MCF 10A (cell line): ENCODE results near the gene PRKG1. TPM values are rescaled to one million over a fixed set of nuclear protein-coding genes. Genes with fewer than 3 reads are reported as not detected.

Source experiments
- BruUV-seq: library from RNA; stranded (reverse); fragments of 400-500 nt; replicated peaks from 2 replicates; lab custom pipeline; 2021; lab: Mats Ljungman, UMichigan
- CTCF ChIA-PET: fragments of 300-600 bp; sonication (Branson Sonifier 250); formaldehyde crosslinking; extraction: SDS; loops from one replicate; lab custom pipeline; 2021; ENCODE audit warnings: antibody characterized with exemption, inconsistent platforms; lab: Yijun Ruan, JAX
- POLR2A ChIA-PET: fragments of 300-600, 350-650 bp; sonication (Branson Sonifier 250); formaldehyde crosslinking; extraction: SDS; loops from one replicate; lab custom pipeline; 2020; ENCODE audit warnings: antibody characterized with exemption, inconsistent platforms; lab: Yijun Ruan, JAX
- DNase-seq: peaks from one replicate; pipeline ENCODE4 v3.0.0-alpha.2; 2018; ENCODE audit not compliant: unreplicated experiment
- H3K27ac Mint-ChIP-seq: one replicate; pipeline ENCODE4 v1.8.0; 2022; ENCODE audit warnings: mild to moderate bottlenecking, low read depth, mixed read lengths; ENCODE audit not compliant: unreplicated experiment
- H3K27me3 Mint-ChIP-seq: one replicate; pipeline ENCODE4 v1.8.0; 2022; ENCODE audit warnings: mixed read lengths; ENCODE audit not compliant: insufficient read depth, unreplicated experiment
- H3K36me3 Mint-ChIP-seq: one replicate; pipeline ENCODE4 v1.8.0; 2022; ENCODE audit warnings: mild to moderate bottlenecking, moderate library complexity, mixed read lengths; ENCODE audit not compliant: insufficient read depth, unreplicated experiment
- H3K4me1 Mint-ChIP-seq: one replicate; pipeline ENCODE4 v1.8.0; 2022; ENCODE audit warnings: mixed read lengths; ENCODE audit not compliant: insufficient read depth, unreplicated experiment
- H3K4me3 Mint-ChIP-seq: one replicate; pipeline ENCODE4 v1.8.0; 2022; ENCODE audit warnings: mild to moderate bottlenecking, moderate library complexity, mixed read lengths; ENCODE audit not compliant: unreplicated experiment
- H3K9me3 Mint-ChIP-seq: one replicate; pipeline ENCODE4 v1.8.0; 2022; ENCODE audit warnings: mixed read lengths; ENCODE audit not compliant: unreplicated experiment
- intact Hi-C: fragments of 100-400 bp; cut with micrococcal nuclease; formaldehyde crosslinking; loops from 2 replicates; pipeline ENCODE4 v1.14.1; 2022
- total RNA-seq: library from RNA; stranded (reverse); gene quantifications from 2 replicates; pipeline ENCODE4 v1.2.3, GENCODE V29; 2022
- TF ChIP-seq, protein P1 (sequence below): fragments of 200-600 bp; IDR thresholded peaks from one replicate; pipeline ENCODE4 v1.8.0; 2022; ENCODE audit warnings: antibody characterized with exemption, mild to moderate bottlenecking; ENCODE audit not compliant: unreplicated experiment

PRKG1 gene
- total RNA-seq, 1 experiment from 2014 or later: 0.09 TPM

DNA sequence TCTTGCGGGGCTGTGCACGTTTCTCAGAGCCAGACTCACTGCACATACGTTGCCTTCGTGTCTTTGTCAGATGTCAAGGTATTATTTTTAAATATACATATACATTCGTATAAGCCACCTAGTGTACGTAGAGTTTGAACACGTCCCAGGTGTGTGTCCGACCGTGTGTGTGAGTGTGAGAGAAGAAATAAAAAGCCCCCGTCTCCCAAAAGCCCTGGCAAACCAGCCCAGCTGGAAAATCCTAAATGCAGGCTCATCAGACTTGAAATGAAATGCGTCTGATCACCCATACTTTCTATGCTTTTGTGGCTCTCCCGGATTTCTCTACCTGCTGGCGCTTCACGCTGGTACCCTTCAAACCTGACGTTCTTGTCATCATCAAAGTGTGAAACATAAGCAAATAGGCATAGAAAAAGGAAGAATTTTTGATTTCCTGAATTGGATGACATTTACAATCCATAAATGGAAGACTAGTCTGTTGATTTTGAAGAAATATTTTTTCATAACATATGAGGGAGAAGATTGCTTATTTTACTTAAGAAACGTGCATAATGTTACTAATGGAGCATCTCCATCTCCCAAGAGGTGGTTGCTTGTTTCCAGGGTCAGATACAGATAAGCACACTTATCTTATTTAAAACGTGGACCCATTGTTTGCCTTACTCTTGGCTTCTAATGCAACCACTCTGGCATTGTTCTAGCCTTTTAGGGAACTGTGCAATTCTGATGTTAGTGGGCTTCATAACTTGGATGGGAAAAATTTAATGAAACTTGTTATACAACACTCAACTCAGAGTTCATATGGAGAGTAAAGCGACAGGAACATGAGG lies 971 bp downstream of the PRKG1 start:
- no TSS peak for BruUV-seq
- H3K4me1 Mint-ChIP-seq: no peaks in the 10 kb centered on the region
- peaks cover 88% of the 10 kb centered on the region for H3K27me3 Mint-ChIP-seq
- H3K27ac Mint-ChIP-seq: no peak overlapping the region
- POLR2A ChIA-PET: no interaction called here
- no peak for DNase-seq
- peak overlapping the region; percentile 80 for H3K4me3 Mint-ChIP-seq
- H3K36me3 Mint-ChIP-seq: no peaks in the 10 kb centered on the region
- TF ChIP-seq, protein P1, sequence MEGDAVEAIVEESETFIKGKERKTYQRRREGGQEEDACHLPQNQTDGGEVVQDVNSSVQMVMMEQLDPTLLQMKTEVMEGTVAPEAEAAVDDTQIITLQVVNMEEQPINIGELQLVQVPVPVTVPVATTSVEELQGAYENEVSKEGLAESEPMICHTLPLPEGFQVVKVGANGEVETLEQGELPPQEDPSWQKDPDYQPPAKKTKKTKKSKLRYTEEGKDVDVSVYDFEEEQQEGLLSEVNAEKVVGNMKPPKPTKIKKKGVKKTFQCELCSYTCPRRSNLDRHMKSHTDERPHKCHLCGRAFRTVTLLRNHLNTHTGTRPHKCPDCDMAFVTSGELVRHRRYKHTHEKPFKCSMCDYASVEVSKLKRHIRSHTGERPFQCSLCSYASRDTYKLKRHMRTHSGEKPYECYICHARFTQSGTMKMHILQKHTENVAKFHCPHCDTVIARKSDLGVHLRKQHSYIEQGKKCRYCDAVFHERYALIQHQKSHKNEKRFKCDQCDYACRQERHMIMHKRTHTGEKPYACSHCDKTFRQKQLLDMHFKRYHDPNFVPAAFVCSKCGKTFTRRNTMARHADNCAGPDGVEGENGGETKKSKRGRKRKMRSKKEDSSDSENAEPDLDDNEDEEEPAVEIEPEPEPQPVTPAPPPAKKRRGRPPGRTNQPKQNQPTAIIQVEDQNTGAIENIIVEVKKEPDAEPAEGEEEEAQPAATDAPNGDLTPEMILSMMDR: no peak
- CTCF ChIA-PET: interaction anchor here (1.0 to 1.2 kb wide), 2 partner anchors 12 to 42 kb away, joined by 3 to 4 read pairs; no protein-coding TSS in a partner anchor
- no peaks in the 10 kb centered on the region for H3K9me3 Mint-ChIP-seq
- intact Hi-C loops: loop anchor here (10.0 kb wide), 1 partner anchor 100 kb away; no protein-coding TSS in a partner anchor

DNA sequence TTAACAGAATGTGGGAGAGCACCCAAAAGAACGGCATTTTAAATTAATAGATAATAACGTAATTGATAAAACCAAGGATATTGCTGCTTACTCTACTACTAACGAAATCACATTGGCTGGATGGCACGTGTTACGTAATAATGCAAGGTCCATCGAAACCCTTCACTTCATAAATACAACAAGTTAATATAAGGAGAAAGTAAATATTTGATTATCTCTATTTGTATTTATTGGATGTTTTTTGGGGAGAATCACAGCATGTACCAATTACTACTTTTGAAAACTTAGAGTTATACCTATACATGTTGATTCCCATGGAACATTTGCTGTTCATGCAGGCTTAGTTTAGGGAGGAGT lies 1.6 kb downstream of the PRKG1 start:
- DNase-seq: no peak
- H3K4me3 Mint-ChIP-seq: no peak overlapping the region
- H3K4me1 Mint-ChIP-seq: no peaks in the 10 kb centered on the region
- intact Hi-C loops: loop anchor here (10.0 kb wide), 1 partner anchor 99 kb away; no protein-coding TSS in a partner anchor
- no peaks in the 10 kb centered on the region for H3K9me3 Mint-ChIP-seq
- TF ChIP-seq, protein P1: no peak
- no TSS peak for BruUV-seq
- H3K36me3 Mint-ChIP-seq: no peaks in the 10 kb centered on the region
- ChIA-PET CTCF (no interaction called here), POLR2A (interaction anchor here (1.1 kb wide), 1 partner anchor 10 kb away, joined by 3 read pairs; no protein-coding TSS in a partner anchor)
- peaks cover 88% of the 10 kb centered on the region for H3K27me3 Mint-ChIP-seq
- H3K27ac Mint-ChIP-seq: no peak overlapping the region

DNA sequence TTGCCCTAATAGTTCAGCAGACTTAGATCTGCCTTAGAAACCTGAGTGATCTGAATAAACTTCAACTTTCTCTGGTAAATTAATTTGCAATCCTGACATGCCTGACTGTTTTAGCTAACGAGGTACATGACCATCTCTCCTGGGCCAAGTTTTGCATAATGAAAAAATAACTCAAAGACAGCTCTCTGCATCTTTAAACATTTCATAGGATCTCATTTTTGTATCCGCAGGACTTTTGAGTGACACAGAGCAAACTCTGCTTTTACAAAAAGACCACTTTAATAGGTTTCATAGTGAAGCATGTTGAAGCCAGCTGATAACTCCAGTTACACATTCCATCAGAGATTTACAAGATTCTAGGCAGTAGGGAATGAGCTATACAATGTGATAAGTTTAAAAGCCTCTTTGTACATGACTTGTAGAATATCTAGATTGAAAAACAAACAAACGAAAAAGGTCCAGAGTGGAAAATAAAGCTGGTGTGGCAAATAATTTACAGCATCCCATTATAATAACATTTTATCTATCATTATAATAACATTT lies 2.1 kb downstream of the PRKG1 start:
- no peaks in the 10 kb centered on the region for H3K9me3 Mint-ChIP-seq
- TF ChIP-seq, protein P1: no peak
- H3K36me3 Mint-ChIP-seq: no peaks in the 10 kb centered on the region
- H3K27ac Mint-ChIP-seq: no peak overlapping the region
- no peak overlapping the region for H3K4me3 Mint-ChIP-seq
- H3K4me1 Mint-ChIP-seq: no peaks in the 10 kb centered on the region
- intact Hi-C loops: loop anchor here (10.0 kb wide), 1 partner anchor 98 kb away; no protein-coding TSS in a partner anchor
- H3K27me3 Mint-ChIP-seq: peaks cover 88% of the 10 kb centered on the region
- DNase-seq: no peak
- no TSS peak for BruUV-seq
- ChIA-PET CTCF (no interaction called here), POLR2A (interaction anchor here (1.1 kb wide), 1 partner anchor 9 kb away, joined by 3 read pairs; no protein-coding TSS in a partner anchor)

DNA sequence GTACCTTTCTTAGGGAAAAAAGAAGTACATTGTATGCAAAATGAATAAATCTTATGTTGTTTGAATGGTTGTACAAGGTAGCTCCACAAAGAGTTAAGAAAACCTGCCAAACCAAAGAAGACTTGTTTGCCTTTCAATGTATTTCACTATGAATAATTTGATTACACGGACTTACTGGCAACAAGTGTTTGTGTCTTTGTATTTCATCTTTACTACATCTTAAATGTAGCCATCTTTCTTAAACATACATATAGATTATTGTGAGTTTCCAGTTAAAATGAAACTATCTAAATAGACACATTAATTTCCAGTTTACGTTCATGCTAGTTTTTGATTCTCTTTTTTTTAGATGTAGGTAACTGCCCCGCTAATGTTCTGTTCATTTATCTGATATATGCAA lies 2.8 kb downstream of the PRKG1 start:
- CTCF ChIA-PET: no interaction called here
- peaks cover 89% of the 10 kb centered on the region for H3K27me3 Mint-ChIP-seq
- no peak overlapping the region for H3K27ac Mint-ChIP-seq
- no peaks in the 10 kb centered on the region for H3K9me3 Mint-ChIP-seq
- no peak for DNase-seq
- TF ChIP-seq, protein P1: no peak
- no TSS peak for BruUV-seq
- POLR2A ChIA-PET: no interaction called here
- H3K36me3 Mint-ChIP-seq: no peaks in the 10 kb centered on the region
- intact Hi-C loops: loop anchor here (10.0 kb wide), 1 partner anchor 98 kb away; no protein-coding TSS in a partner anchor
- H3K4me1 Mint-ChIP-seq: no peaks in the 10 kb centered on the region
- H3K4me3 Mint-ChIP-seq: no peak overlapping the region
